HG03575 (cell line): ENCODE results near the gene PLA2G4D.

Experiments
- ATAC-seq: cut with Tn5 transposase; IDR thresholded peaks from one replicate; pipeline ENCODE4 v1.9.1; 2021; ENCODE audit not compliant: unreplicated experiment, insufficient number of reproducible peaks, low FRiP score; ENCODE audit errors: extremely low read depth

The PLA2G4D gene

DNA sequence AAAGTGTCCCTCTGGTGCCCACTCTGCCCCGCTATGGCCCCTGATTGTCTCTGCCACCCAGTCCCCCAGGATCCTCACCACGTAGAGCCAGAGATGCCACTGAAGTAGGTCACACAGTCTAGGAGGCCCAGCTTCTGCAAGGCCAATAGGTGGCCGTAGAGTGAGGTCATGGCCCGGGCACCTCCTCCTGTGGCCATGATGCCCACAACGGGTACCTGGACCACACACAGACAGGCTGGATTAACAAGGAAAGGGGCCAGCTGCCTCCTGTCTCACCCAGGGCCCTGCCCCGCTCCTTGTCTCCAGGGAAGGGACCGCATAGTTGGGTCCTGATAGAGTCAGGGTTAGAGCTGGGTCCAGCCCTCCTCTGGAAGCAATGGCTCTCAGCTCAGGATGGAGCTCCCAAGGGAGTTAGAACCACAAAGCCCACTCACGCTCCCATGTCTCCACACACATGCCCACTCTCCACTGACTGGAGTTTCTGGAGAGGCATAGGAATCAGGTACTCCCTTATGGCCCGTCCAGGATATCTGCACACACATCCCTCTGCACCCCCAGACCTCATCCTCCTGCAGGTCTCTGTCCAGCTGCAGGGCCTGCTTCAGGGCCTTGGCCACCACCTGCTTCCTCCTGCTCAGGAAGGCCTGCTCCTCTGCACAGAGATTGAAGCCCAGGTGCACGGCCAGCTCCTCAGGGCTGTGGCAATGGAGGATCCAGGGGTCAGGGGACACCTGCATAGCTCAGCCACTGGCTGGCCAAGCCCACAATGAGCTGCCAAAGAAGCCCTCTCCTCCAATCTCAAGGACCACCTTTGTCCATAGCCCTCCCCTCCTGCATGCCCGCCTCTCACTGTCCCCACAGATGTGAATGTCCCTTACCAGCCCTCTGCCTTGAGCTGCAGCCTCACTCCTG, 13.2 kb downstream of the PLA2G4D start:
- ATAC-seq = no peak

GRCh38 chr15:42080186-42080918, 14.0 kb downstream of the PLA2G4D start:
- no peak for ATAC-seq

GRCh38 chr15:42079401-42079908, 14.9 kb downstream of the PLA2G4D start:
- ATAC-seq = no peak

- ATAC-seq = no peak
These were observed 15.5 kb downstream of the PLA2G4D start for GRCh38 chr15:42078903-42079302.

- ATAC-seq = no peak
These were observed 16.7 kb downstream of the PLA2G4D start for GRCh38 chr15:42077689-42078088.

GRCh38 chr15:42073418-42073817, 20.9 kb downstream of the PLA2G4D start:
- ATAC-seq = no peak

DNA sequence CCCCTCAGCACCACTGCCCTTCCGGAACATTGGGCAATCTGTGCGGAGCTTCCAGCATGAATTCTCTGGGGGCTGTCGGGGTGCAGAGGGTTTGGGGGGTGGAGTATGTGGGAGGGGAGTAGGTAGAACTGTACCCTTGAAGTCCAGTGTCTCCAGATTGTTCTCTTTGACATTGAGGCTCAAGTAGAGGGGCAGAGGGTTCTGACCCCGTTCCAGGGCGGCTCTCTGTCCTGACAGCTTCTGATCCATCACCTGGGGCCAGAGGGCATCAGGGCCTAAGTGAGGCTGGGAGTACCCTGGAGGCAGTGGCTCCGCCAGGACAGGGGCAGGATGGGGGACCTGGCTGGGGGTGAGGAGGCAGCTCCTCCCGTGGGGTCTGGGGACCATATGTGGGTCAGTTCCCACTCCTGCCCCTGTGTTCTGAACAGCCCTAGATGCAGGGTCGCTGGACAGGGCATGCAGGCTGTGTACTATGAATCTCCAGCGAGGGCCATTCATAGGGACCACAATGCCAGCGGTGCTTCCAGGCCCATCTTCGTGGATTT, 22.1 kb downstream of the PLA2G4D start:
- no peak for ATAC-seq

DNA sequence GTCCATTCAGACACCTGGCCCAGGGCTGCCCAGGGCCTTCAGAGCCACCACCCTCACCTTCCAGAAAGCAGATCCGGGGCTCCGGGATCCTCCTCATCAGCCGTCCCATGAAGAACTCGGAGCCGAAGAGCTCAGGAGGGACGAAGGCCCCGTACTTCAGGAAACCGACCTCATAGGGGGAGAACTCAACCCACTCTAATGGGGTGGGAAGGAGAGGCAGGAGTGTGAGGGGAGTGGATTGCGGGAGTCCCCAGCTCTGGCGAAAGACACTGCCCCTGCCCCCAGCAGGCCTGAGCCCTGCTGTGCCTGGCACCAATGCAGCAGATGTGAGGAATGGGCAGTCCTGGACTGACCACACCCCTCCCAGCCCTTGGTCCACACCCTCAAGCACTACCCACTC, 22.6 kb downstream of the PLA2G4D start:
- ATAC-seq = no peak

DNA sequence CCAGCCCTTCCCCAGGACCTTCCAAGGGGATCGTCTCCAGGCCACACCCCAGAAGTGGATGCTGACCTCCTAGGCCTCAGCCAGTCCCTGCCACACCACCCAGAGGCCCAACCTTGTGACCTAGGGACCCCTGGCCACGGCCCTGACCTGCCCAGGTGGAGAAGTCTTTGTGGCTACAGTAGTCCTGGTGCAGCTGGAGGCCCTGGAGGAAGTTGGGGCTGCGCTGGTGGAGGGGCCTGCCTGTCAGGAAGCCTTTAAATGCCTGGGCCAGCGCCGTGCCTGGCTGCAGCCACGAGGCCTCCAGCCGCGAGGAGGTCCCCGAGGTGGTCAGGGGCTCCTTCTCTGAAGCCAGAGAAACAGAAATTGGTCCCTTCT, 23.4 kb downstream of the PLA2G4D start:
- no peak for ATAC-seq

DNA sequence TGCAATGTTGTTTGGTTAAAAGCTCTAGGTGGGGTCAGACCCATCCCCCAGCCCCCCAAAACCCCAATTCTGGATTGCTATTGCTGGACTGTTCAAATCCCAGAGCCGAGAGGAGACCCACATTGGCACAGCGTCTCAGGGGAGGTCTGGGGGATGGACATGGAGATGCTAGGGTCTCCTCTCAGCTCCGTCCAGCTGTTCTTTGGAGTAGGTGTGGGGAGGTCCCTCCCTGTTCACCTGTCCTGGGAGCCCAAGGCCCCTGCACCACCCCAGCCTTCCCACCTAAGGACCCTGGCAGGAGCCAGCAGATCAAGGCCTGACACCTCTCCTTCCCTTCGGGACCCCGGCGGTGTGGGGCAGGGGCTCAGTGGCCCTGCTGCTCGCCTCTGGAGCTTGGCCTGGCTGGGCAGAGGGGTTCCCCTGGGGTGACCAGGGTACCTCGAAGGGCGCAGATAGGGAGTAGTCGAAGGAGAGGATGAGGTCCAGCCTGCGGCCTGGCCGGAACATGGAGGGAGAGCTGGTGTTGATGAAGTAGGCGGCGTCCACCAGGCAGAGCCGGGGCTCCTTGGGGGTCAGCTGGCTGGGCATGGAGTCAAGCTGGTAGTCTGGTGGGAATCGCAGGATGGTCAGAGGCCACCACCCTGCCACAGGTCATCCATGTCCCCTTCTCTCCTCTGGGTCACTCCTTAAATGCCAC, 23.9 kb downstream of the PLA2G4D start:
- ATAC-seq = no peak

- no peak for ATAC-seq
These were observed 24.7 kb downstream of the PLA2G4D start for GRCh38 chr15:42069496-42070278.

GRCh38 chr15:42069025-42069424, 25.3 kb downstream of the PLA2G4D start:
- no peak for ATAC-seq

- no peak for ATAC-seq
These were observed 25.8 kb downstream of the PLA2G4D start for GRCh38 chr15:42068601-42069000.

DNA sequence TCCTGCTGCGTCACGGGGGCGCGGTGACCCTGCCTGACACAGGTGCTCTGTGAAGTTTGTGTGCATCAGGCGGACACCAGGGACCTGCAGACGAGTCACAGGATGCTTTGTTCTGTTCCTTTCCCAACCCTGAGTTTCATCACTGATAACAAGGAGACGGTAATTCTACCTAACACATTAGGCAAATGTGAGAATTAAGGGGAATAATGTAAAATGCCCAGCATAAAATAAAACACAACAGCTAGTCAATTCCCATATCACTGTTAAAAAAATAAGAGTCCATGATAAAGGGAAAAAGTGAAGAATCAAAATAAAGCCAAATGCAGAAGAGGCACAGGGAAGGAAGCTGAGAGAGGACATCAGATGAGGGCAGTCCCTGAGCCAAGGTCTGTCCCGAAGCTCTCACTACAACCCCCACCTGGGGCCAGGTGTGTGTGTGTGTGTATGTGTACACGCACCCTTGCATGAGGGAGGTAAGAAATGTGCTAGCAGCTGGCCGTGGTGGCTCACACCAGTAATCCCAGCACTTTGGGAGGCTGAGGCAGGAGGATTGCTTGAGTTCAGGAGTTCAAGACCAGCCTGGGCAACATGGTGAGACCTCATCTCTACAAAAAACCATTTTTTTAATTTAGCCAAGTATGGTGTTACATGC, 27.5 kb downstream of the PLA2G4D start:
- no peak for ATAC-seq

DNA sequence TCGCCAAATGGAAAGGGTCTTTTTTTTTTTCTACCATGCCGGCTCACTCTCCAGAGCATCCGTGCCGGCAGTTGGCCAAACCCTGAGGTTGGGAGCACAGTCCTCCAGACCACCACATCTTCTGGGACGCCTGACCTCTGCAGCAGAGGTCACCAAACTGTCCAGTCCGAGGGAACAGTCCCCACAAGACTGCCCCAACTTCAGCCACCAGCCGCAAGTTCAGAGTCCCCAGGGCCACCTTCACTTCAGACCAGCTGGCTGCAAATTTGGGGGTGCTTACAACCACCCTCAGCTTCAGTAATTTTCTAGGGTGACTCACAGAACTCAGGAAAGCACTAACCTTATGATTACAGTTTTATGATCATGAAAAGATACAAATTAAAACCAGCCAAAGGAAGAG, 28.9 kb downstream of the PLA2G4D start:
- no peak for ATAC-seq

DNA sequence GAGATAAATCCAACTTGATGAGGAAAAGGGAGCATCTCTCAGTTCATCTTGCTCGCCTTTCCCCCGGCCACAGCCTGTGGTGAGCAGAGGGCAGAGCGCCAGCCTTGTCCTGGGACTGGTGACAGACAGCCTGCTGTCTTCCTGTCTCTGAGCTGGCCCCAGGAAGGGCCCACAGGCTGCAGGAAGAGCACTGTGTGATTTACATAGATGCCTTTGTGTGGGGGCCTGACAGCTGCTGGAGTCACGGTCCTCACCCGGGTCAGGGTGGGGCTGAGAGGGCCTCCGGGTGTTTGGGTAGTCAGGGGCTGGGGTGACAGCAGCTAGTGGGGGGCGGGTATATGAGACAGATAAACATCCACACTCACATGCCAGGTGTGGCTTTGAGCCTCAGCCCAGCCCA, 29.3 kb downstream of the PLA2G4D start:
- ATAC-seq = no peak

DNA sequence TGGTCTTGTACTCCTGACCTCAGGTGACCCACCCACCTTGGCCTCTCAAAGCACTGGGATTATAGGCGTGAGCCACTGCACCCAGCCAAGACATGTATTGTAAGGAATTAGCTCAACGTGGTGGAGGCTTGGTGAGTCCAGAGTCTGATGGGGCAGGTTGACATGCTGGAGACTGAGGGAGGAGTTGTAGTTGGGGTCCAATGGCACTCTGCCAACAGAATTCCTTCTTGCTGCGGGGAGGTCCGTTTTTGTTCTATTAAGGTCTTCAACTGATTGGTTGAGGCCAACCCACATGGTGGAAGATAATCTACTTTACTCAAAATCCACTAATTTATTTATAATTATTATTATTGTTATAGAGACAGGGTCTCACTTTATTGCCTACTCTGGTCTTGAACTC, 30.1 kb downstream of the PLA2G4D start:
- ATAC-seq = no peak
